CD14-positive monocyte (primary cell): Measurements from ENCODE around the gene KATNBL1. TPM values are rescaled to one million over a fixed set of nuclear protein-coding genes. Genes with fewer than 3 reads are reported as not detected.

Experiments
- DNase-seq, 3 donors: peaks; one replicate each; pipeline ENCODE4 v3.0.0-alpha.2; 2011 to 2022
- H2AFZ ChIP-seq: 2 replicates; pipeline ENCODE4 v1.6.0; 2012; ENCODE audit warnings: mild to moderate bottlenecking, low read depth, low read length, inconsistent platforms; ENCODE audit not compliant: insufficient read depth, poor library complexity, severe bottlenecking
- H3K27ac ChIP-seq, 2 donors: 1 replicate in 1 of 2; 2 replicates in 1 of 2; pipeline ENCODE4 v1.5.1; 2012 to 2013; ENCODE audit warnings: low read length in 2 of 2, control low read depth in 1 of 2, inconsistent platforms in 1 of 2, low read depth in 1 of 2, mild to moderate bottlenecking in 1 of 2
- H3K27me3 ChIP-seq, 2 donors: one replicate each; pipeline versions ENCODE4 v1.6.0 to v1.6.1; 2011 to 2013; ENCODE audit warnings: low read length in 2 of 2; ENCODE audit not compliant: control insufficient read depth in 2 of 2, insufficient read depth in 2 of 2
- H3K36me3 ChIP-seq, 2 donors: replicated peaks in 1 of 2; 1 replicate in 1 of 2; 2 replicates in 1 of 2; pipeline versions ENCODE4 v1.5.1 to v1.6.1; 2012 to 2013; ENCODE audit warnings: low read length in 2 of 2, control low read depth in 1 of 2, inconsistent platforms in 1 of 2, mild to moderate bottlenecking in 1 of 2; ENCODE audit not compliant: insufficient read depth in 2 of 2, control insufficient read depth in 1 of 2
- H3K4me1 ChIP-seq, 2 donors: 1 replicate in 1 of 2; 2 replicates in 1 of 2; pipeline versions ENCODE4 v1.5.1 to v1.6.1; 2012 to 2013; ENCODE audit warnings: low read length in 2 of 2, control low read depth in 1 of 2, inconsistent platforms in 1 of 2, mild to moderate bottlenecking in 1 of 2, moderate library complexity in 1 of 2; ENCODE audit not compliant: insufficient read depth in 2 of 2, control insufficient read depth in 1 of 2
- H3K4me2 ChIP-seq: replicated peaks from 2 replicates; pipeline ENCODE3; 2012; ENCODE audit warnings: low read length, moderate library complexity, mild to moderate bottlenecking; ENCODE audit not compliant: poor library complexity, severe bottlenecking; ENCODE audit errors: extremely low read depth
- H3K4me3 ChIP-seq, 3 experiments: fragments of 200-600 bp in 1 of 3; sonication (generic) in 1 of 3; replicated peaks in 1 of 3; 1 replicate in 2 of 3; 2 replicates in 1 of 3; pipeline ENCODE4 v1.5.1; 2011 to 2013; ENCODE audit warnings: low read length in 3 of 3, mild to moderate bottlenecking in 3 of 3, control low read depth in 2 of 3, low read depth in 2 of 3, inconsistent platforms in 1 of 3, moderate library complexity in 1 of 3
- H3K79me2 ChIP-seq: 2 replicates; pipeline ENCODE4 v1.6.0; 2012; ENCODE audit warnings: mild to moderate bottlenecking, control low read depth, inconsistent platforms, low read length, moderate library complexity; ENCODE audit not compliant: insufficient read depth
- H3K9ac ChIP-seq: 2 replicates; pipeline ENCODE4 v1.6.0; 2017; ENCODE audit warnings: low read length, mild to moderate bottlenecking; ENCODE audit not compliant: insufficient read depth, poor library complexity, severe bottlenecking
- H3K9me3 ChIP-seq, 2 donors: replicated peaks in 1 of 2; 1 replicate in 1 of 2; 2 replicates in 1 of 2; pipeline versions ENCODE4 v1.5.1 to v1.6.1; 2012 to 2013; ENCODE audit warnings: low read length in 2 of 2, control low read depth in 1 of 2; ENCODE audit not compliant: control insufficient read depth in 1 of 2, insufficient read depth in 1 of 2
- H4K20me1 ChIP-seq: 2 replicates; pipeline ENCODE4 v1.6.0; 2012; ENCODE audit warnings: mild to moderate bottlenecking, low read length, control low read depth, moderate library complexity; ENCODE audit not compliant: insufficient read depth
- H3K27ac Mint-ChIP-seq, 7 donors: one replicate each; pipeline ENCODE4 v1.8.0; 2020; ENCODE audit warnings: mild to moderate bottlenecking in 7 of 7, mixed read lengths in 7 of 7, moderate library complexity in 6 of 7, inconsistent platforms in 2 of 7
- H3K27me3 Mint-ChIP-seq, 3 donors: one replicate each; pipeline ENCODE4 v1.8.0; 2021 to 2022; ENCODE audit warnings: low read depth in 3 of 3, mild to moderate bottlenecking in 3 of 3, mixed read lengths in 3 of 3, moderate library complexity in 3 of 3, inconsistent platforms in 1 of 3
- H3K36me3 Mint-ChIP-seq, 2 donors: one replicate each; pipeline ENCODE4 v1.8.0; 2020; ENCODE audit warnings: mixed read lengths in 2 of 2, inconsistent platforms in 1 of 2, mild to moderate bottlenecking in 1 of 2
- H3K4me1 Mint-ChIP-seq: one replicate; pipeline ENCODE4 v1.8.0; 2020; ENCODE audit warnings: mild to moderate bottlenecking, mixed read lengths
- H3K4me3 Mint-ChIP-seq, 2 donors: one replicate each; pipeline ENCODE4 v1.8.0; 2020; ENCODE audit warnings: mild to moderate bottlenecking in 2 of 2, mixed read lengths in 2 of 2, moderate library complexity in 1 of 2
- H3K9me3 Mint-ChIP-seq, 7 donors: one replicate each; pipeline ENCODE4 v1.8.0; 2020 to 2022; ENCODE audit warnings: mixed read lengths in 7 of 7, mild to moderate bottlenecking in 6 of 7, moderate library complexity in 6 of 7, inconsistent platforms in 2 of 7
- WGBS: methylation state at CpG from one replicate; pipeline ENCODE4 v1.1.5; 2013; ENCODE audit warnings: missing lambda C conversion rate; ENCODE audit not compliant: insufficient coverage; 5-methylcytosine and 5-hydroxymethylcytosine counted together
- intact Hi-C, 2 donors: fragments of 100-400 bp; cut with micrococcal nuclease; formaldehyde crosslinking; loops; one replicate each; pipeline versions ENCODE4 v1.15.0 to v1.15.1; 2023
- polyA plus RNA-seq, 3 donors: library from polyadenylated mRNA; depleted of rRNA in 1 of 3; unstranded in 2 of 3; stranded (reverse) in 1 of 3; fragments of 300-500 nt in 2 of 3; fragments of >200 nt in 1 of 3; fragmentation: Illumina TruSeq in 2 of 3; gene quantifications; 1 replicate in 2 of 3; 2 replicates in 1 of 3; pipeline ENCODE4 v1.2.3, GENCODE V29; 2012 to 2021
- TF ChIP-seq, protein P1 (sequence below): fragments of 200-600 bp; IDR thresholded peaks from one replicate; pipeline ENCODE4 v1.8.0; 2022; ENCODE audit warnings: antibody characterized with exemption, mild to moderate bottlenecking

KATNBL1 gene
- polyA plus RNA-seq, 3 donors = 16.5 to 38.4 (median 37.7) TPM

DNA sequence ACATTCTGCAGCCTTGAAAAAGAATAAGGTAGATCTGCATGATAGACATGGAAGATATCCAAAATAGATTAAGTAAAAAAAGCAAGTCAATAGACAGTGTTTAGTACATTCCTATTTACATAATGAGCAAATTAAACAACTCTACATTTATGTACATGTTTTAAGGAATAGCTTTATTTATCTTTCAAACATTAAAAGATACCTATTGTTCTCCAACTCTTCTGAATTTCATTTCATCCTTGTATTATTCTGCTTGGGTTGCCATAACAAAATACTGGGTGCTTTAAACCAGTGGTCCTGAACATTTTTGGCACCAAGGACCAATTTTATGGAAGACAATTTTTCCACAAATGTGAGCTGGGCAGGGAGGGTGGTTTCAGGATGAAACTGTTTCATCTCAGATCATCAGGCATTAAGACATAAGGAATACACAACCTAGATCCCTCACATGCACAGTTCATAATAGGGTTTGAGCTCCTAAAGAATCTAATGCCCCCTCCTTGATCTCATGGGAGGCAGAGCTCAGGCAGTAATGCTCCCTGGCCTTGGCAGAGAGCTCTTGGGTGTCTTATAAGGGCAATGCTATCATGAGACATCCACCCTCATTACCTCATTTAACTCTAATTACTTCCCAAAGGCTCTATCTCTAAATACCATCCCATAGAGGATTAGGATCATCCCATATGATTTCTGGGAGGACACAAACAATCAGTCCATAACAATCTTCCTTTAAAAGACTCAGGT lies 6.8 kb upstream of the KATNBL1 start:
- H3K27me3 Mint-ChIP-seq = peaks cover 0 to 4% (median 2%) of the 10 kb centered on the region in 3 donors
- Histone ChIP-seq H3K9ac (no peak overlapping the region), H3K36me3 (no peaks in the 10 kb centered on the region), H2AFZ (no peak overlapping the region), H3K27me3 (no peaks in the 10 kb centered on the region), H3K4me3 (no peak overlapping the region), H3K9me3 (no peaks in the 10 kb centered on the region), H3K4me2 (no peak overlapping the region), H3K4me1 (no peaks in the 10 kb centered on the region), H3K27ac (no peak overlapping the region), H3K79me2 (no peaks in the 10 kb centered on the region), H4K20me1 (no peaks in the 10 kb centered on the region)
- H3K4me3 Mint-ChIP-seq = no peak overlapping the region
- DNase-seq = no peak
- H3K9me3 Mint-ChIP-seq = peaks cover 0 to 2% (median 0%) of the 10 kb centered on the region in 7 donors
- intact Hi-C loops = no loop called here
- no peak overlapping the region for H3K27ac Mint-ChIP-seq
- H3K4me1 Mint-ChIP-seq = no peaks in the 10 kb centered on the region
- TF ChIP-seq, protein P1, sequence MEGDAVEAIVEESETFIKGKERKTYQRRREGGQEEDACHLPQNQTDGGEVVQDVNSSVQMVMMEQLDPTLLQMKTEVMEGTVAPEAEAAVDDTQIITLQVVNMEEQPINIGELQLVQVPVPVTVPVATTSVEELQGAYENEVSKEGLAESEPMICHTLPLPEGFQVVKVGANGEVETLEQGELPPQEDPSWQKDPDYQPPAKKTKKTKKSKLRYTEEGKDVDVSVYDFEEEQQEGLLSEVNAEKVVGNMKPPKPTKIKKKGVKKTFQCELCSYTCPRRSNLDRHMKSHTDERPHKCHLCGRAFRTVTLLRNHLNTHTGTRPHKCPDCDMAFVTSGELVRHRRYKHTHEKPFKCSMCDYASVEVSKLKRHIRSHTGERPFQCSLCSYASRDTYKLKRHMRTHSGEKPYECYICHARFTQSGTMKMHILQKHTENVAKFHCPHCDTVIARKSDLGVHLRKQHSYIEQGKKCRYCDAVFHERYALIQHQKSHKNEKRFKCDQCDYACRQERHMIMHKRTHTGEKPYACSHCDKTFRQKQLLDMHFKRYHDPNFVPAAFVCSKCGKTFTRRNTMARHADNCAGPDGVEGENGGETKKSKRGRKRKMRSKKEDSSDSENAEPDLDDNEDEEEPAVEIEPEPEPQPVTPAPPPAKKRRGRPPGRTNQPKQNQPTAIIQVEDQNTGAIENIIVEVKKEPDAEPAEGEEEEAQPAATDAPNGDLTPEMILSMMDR = no peak
- H3K36me3 Mint-ChIP-seq = no peaks in the 10 kb centered on the region

DNA sequence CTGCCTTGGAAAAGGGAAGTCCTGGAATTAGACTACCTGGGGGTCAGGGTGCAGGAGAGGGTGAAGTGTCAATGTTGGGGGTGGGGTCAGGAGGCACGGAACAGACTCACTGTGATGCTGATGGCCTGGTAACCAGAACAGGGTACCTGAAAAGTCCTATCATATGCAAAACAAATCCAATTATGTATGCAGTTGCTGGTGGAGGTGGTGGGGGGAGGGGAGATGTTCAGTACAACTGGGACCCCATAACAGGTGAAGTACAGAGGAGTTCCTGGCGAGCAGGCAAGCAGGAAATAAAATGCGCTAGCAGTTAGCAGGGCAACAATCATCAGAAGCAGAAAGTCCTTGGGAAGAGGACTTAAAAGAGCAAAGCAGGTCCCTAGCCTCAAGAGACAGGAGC lies 4.2 kb upstream of the KATNBL1 start:
- Histone ChIP-seq H4K20me1 (no peaks in the 10 kb centered on the region), H3K4me1 (peaks cover under 1 to 3% of the 10 kb centered on the region in 2 donors), H2AFZ (no peak overlapping the region), H3K9ac (no peak overlapping the region), H3K27ac (no peak overlapping the region), H3K79me2 (peaks cover 4% of the 10 kb centered on the region), H3K4me3 (no peak overlapping the region), H3K9me3 (no peaks in the 10 kb centered on the region), H3K4me2 (no peak overlapping the region), H3K27me3 (no peaks in the 10 kb centered on the region), H3K36me3 (no peaks in the 10 kb centered on the region)
- H3K27me3 Mint-ChIP-seq = peaks cover 0 to 4% (median 2%) of the 10 kb centered on the region in 3 donors
- no peaks in the 10 kb centered on the region for H3K36me3 Mint-ChIP-seq
- H3K9me3 Mint-ChIP-seq = peaks cover 0 to 2% (median 0%) of the 10 kb centered on the region in 7 donors
- WGBS = 67% methylated on average over 2 of the region's 3 CpGs
- DNase-seq = no peak
- peaks cover 4% of the 10 kb centered on the region for H3K4me1 Mint-ChIP-seq
- intact Hi-C loops = loop anchor here (5.0 kb wide), 2 partner anchors 112 to 152 kb away; partner anchors contain the start of genes EMC7 (in 2 of the 2) and PGBD4 (in 2 of the 2)
- H3K27ac Mint-ChIP-seq = no peak overlapping the region
- no peak overlapping the region for H3K4me3 Mint-ChIP-seq
- TF ChIP-seq, protein P1 = no peak
